Endothelial cell of umbilical vein (primary cell): Measurements from ENCODE around the gene LGI4. TPM values are rescaled to one million over a fixed set of nuclear protein-coding genes. Genes with fewer than 3 reads are reported as not detected.

Source experiments
- BruUV-seq: library from RNA; stranded (reverse); fragments of 400-500 nt; replicated peaks from 2 replicates; lab custom pipeline; 2021; lab: Mats Ljungman, UMichigan
- CTCF ChIA-PET: fragments of 300-600, 350-600 bp; sonication (Branson Sonifier 250); formaldehyde crosslinking; loops from one replicate; lab custom pipeline; 2021; ENCODE audit warnings: antibody characterized with exemption, inconsistent platforms; lab: Charles Lee
- POLR2A ChIA-PET: fragments of 300-600, 350-600 bp; sonication (Branson Sonifier 250); formaldehyde crosslinking; loops from one replicate; lab custom pipeline; 2021; ENCODE audit warnings: antibody characterized with exemption, inconsistent platforms; lab: Charles Lee
- DNase-seq: peaks from one replicate; pipeline ENCODE4 v3.0.0-alpha.2; 2011; ENCODE audit warnings: low read depth, low spot score
- FAIRE-seq: peaks from 2 replicates; lab custom pipeline; 2011; peaks lifted over from hg19 to GRCh38; lab: Jason Lieb, UNC
- H2AFZ ChIP-seq: 2 replicates; pipeline ENCODE4 v1.6.0; 2012; ENCODE audit warnings: low read depth, low read length, control low read depth, inconsistent platforms
- H3K27ac ChIP-seq: 2 replicates; pipeline ENCODE4 v1.5.1; 2011; ENCODE audit warnings: low read depth, mild to moderate bottlenecking, control low read depth, low read length, moderate library complexity; ENCODE audit not compliant: insufficient read depth
- H3K27me3 ChIP-seq, 2 experiments: 2 replicates each; pipeline versions ENCODE4 v1.6.0 to v1.6.1; 2011; ENCODE audit warnings: low read length in 2 of 2, mixed read lengths in 1 of 2; ENCODE audit not compliant: control insufficient read depth in 2 of 2, insufficient read depth in 2 of 2
- H3K36me3 ChIP-seq, 2 experiments: 2 replicates in 1 of 2; 3 replicates in 1 of 2; pipeline ENCODE4 v1.5.1; 2011; ENCODE audit warnings: low read length in 2 of 2, mild to moderate bottlenecking in 1 of 2, moderate library complexity in 1 of 2; ENCODE audit not compliant: control insufficient read depth in 2 of 2, insufficient read depth in 2 of 2; ENCODE audit errors: extremely low read depth in 1 of 2
- H3K4me1 ChIP-seq: 3 replicates; pipeline ENCODE4 v1.5.1; 2011; ENCODE audit warnings: mild to moderate bottlenecking, low read length; ENCODE audit not compliant: control insufficient read depth, insufficient read depth; ENCODE audit errors: extremely low read depth
- H3K4me2 ChIP-seq: 2 replicates; pipeline ENCODE4 v1.6.1; 2011; ENCODE audit warnings: low read length, control low read depth, mixed read lengths; ENCODE audit not compliant: insufficient read depth
- H3K4me3 ChIP-seq, 3 experiments: fragments of 200-600 bp in 1 of 3; sonication (generic), shearing (Covaris generic) in 1 of 3; replicated peaks in 1 of 3; 2 replicates each; pipeline ENCODE4 v1.5.1; 2011 to 2016; ENCODE audit warnings: control low read depth in 3 of 3, low read length in 3 of 3, mild to moderate bottlenecking in 2 of 3, inconsistent platforms in 1 of 3, low read depth in 1 of 3, moderate library complexity in 1 of 3; ENCODE audit not compliant: insufficient read depth in 1 of 3
- H3K79me2 ChIP-seq: 2 replicates; pipeline ENCODE4 v1.6.0; 2012; ENCODE audit warnings: low read length, inconsistent platforms; ENCODE audit not compliant: control insufficient read depth, insufficient read depth
- H3K9ac ChIP-seq: replicated peaks from 2 replicates; pipeline ENCODE3; 2011; ENCODE audit warnings: low read length, control low read depth; ENCODE audit not compliant: insufficient read depth; ENCODE audit errors: extremely low read depth
- H3K9me1 ChIP-seq: replicated peaks from 3 replicates; pipeline ENCODE4 v1.6.0; 2011; ENCODE audit warnings: mild to moderate bottlenecking, low read length; ENCODE audit not compliant: control insufficient read depth, insufficient read depth; ENCODE audit errors: extremely low read depth
- H3K9me3 ChIP-seq: replicated peaks from 2 replicates; pipeline ENCODE4 v1.5.1; 2012; ENCODE audit warnings: low read length, inconsistent platforms; ENCODE audit not compliant: control insufficient read depth, insufficient read depth
- H4K20me1 ChIP-seq: replicated peaks from 2 replicates; pipeline ENCODE3; 2011; ENCODE audit warnings: mild to moderate bottlenecking, low read length; ENCODE audit not compliant: control insufficient read depth, insufficient read depth; ENCODE audit errors: extremely low read depth
- CTCF ChIP-seq, 2 donors: IDR thresholded peaks; 1 replicate in 1 of 2; 2 replicates in 1 of 2; pipeline ENCODE4 v1.5.1; 2011; ENCODE audit warnings: low read length in 2 of 2, mild to moderate bottlenecking in 2 of 2, moderate library complexity in 2 of 2, control low read depth in 1 of 2, inconsistent platforms in 1 of 2, low read depth in 1 of 2; ENCODE audit not compliant: insufficient read depth in 1 of 2; ENCODE audit errors: extremely low read depth in 1 of 2
- EZH2 ChIP-seq: IDR thresholded peaks from 2 replicates; pipeline ENCODE4 v1.6.1; 2012; ENCODE audit warnings: borderline replicate concordance, low read depth, mild to moderate bottlenecking, moderate library complexity, low read length, inconsistent platforms; ENCODE audit not compliant: severe bottlenecking
- POLR2A ChIP-seq: IDR thresholded peaks from 2 replicates; pipeline ENCODE4 v1.6.1; 2012; ENCODE audit warnings: low read depth, mild to moderate bottlenecking, control low read depth, low read length
- POLR2AphosphoS5 ChIP-seq: IDR thresholded peaks from 2 replicates; pipeline ENCODE4 v1.6.1; 2012; ENCODE audit warnings: low read depth, mild to moderate bottlenecking, control low read depth, low read length, moderate library complexity; ENCODE audit not compliant: insufficient read depth
- dilution Hi-C: fragments of 300-500 bp; cut with MboI; formaldehyde crosslinking; loops from one replicate; pipeline ENCODE4 v1.15.0; 2019; ENCODE audit warnings: low sequenced_read_pairs; ENCODE audit not compliant: extremely low pct_ligation_motif_present
- intact Hi-C: fragments of 100-400 bp; cut with micrococcal nuclease; formaldehyde crosslinking; loops from one replicate; pipeline ENCODE4 v1.10.0; 2022
- polyA plus RNA-seq, 4 experiments: library from polyadenylated mRNA; depleted of rRNA in 3 of 4; stranded (reverse) in 3 of 4; unstranded in 1 of 4; fragments of >200 nt; gene quantifications; 2 replicates each; pipeline versions ENCODE4 v1.2.1 to v1.2.3, GENCODE V29; 2011 to 2012; ENCODE audit warnings: missing spikeins in 1 of 4
- total RNA-seq: library from RNA; stranded (reverse); gene quantifications from 2 replicates; pipeline ENCODE4 v1.2.3, GENCODE V29; 2021

The LGI4 gene
- total and polyA plus RNA-seq, 2 donors (not counting 3 experiments of a cell fraction or from before 2014, with no cell fraction given), result not detected

GRCh38 chr19:35142606-35143230 lies 7.9 kb upstream of the LGI4 start:
- BruUV-seq, result no TSS peak
- dilution Hi-C loops (no loop called here), intact Hi-C loops (loop anchor here (1.0 to 5.0 kb wide), 2 partner anchors 126 to 180 kb away; partner anchors contain the start of genes USF2 and ZNF792)
- Histone ChIP-seq H3K27ac (no peak overlapping the region), H3K27me3 (peaks cover 16 to 17% of the 10 kb centered on the region in 2 experiments), H3K9me3 (no peaks in the 10 kb centered on the region), H3K4me3 (peak overlapping the region in 1 of 3 experiments; percentile 9), H3K9ac (no peak overlapping the region), H2AFZ (peak overlapping the region; percentile 40), H3K9me1 (no peaks in the 10 kb centered on the region), H3K4me1 (peaks cover 11% of the 10 kb centered on the region), H4K20me1 (no peaks in the 10 kb centered on the region), H3K4me2 (peak overlapping the region; percentile 19), H3K79me2 (no peaks in the 10 kb centered on the region), H3K36me3 (no peaks in the 10 kb centered on the region)
- TF ChIP-seq EZH2 (no peak), POLR2A (no peak), POLR2AphosphoS5 (no peak), CTCF (IDR thresholded peaks at IDR 0.05; ENCODE audit: extremely low read depth in 1 of 2, insufficient read depth in 1 of 2, low read depth in 1 of 2, low read length in 2 of 2) (peak; percentile 13 to 58)
- CTCF ChIA-PET, result interaction anchor here (0.6 to 3.5 kb wide), 16 partner anchors 11 to 573 kb away, joined by 3 to 73 read pairs (median 4); partner anchors contain the start of genes FXYD5 and USF2
- FAIRE-seq, result peak; percentile 38
- DNase-seq, result peak; percentile 43
- POLR2A ChIA-PET, result no interaction called here
